ENCODE measurements around the gene PER1. TPM values are rescaled to one million over a fixed set of nuclear protein-coding genes. Genes with fewer than 3 reads are reported as not detected.

Gene PER1
- total and polyA plus RNA-seq, 2 of the 13 experiments (the other 11 are each of a cell fraction or from before 2014, with no cell fraction given), result 2.6 to 3.6 TPM

- TF ChIP-seq ZNF766 (CRISPR knock-in tag; IDR thresholded peaks at IDR 0.05; ENCODE audit: borderline replicate concordance) (peak; percentile 28; the same call in 1 of the 2 replicates), POLR2AphosphoS2 (IDR thresholded peaks at IDR 0.05; ENCODE audit: low read depth, low read length) (no peak), TBX2 (CRISPR knock-in tag; IDR thresholded peaks at IDR 0.05; ENCODE audit: borderline replicate concordance) (peak; percentile 44; the same call in 1 of the 2 replicates), ZNF574 (CRISPR knock-in tag; IDR thresholded peaks at IDR 0.05) (0 out of 2 replicates have a peak, but pooled peaks have one; percentile 28), SIX1 (CRISPR knock-in tag; IDR thresholded peaks at IDR 0.05; ENCODE audit: borderline replicate concordance) (no peak; the same call in 1 of the 2 replicates), E2F2 (CRISPR knock-in tag; IDR thresholded peaks at IDR 0.05; ENCODE audit: borderline replicate concordance) (no peak), TARDBP (CRISPR knock-in tag; IDR thresholded peaks at IDR 0.05) (no peak; the same call in 1 of the 2 replicates), SNAPC5 (CRISPR knock-in tag; IDR thresholded peaks at IDR 0.05; ENCODE audit: borderline replicate concordance) (0 out of 2 replicates have a peak, but pooled peaks have one; percentile 37), ASH2L (IDR thresholded peaks at IDR 0.05; ENCODE audit: insufficient read length, low read depth, low read length) (peak; percentile 63), STAT5B (CRISPR knock-in tag; IDR thresholded peaks at IDR 0.05) (no peak), REPIN1 (CRISPR knock-in tag; IDR thresholded peaks at IDR 0.05; ENCODE audit: borderline replicate concordance, low read depth) (no peak), ZNF841 (CRISPR knock-in tag; IDR thresholded peaks at IDR 0.05; ENCODE audit: borderline replicate concordance) (no peak), ZNF282 (IDR thresholded peaks at IDR 0.05; ENCODE audit: partially characterized antibody) (no peak), ZSCAN20 (CRISPR knock-in tag; IDR thresholded peaks at IDR 0.05; ENCODE audit: borderline replicate concordance) (no peak; the same call in 1 of the 2 replicates), ZNF564 (CRISPR knock-in tag; IDR thresholded peaks at IDR 0.05) (no peak), ZKSCAN1 (IDR thresholded peaks at IDR 0.05; ENCODE audit: low read length) (no peak), SCMH1 (CRISPR knock-in tag; IDR thresholded peaks at IDR 0.05; ENCODE audit: borderline replicate concordance) (no peak), RBFOX2 (IDR thresholded peaks at IDR 0.05; ENCODE audit: low read depth, low read length) (no peak), ZNF749 (CRISPR knock-in tag; IDR thresholded peaks at IDR 0.05; ENCODE audit: borderline replicate concordance) (no peak), ZNF709 (CRISPR knock-in tag; IDR thresholded peaks at IDR 0.05) (no peak), TFE3 (CRISPR knock-in tag; IDR thresholded peaks at IDR 0.05) (no peak), ZNF12 (CRISPR knock-in tag; IDR thresholded peaks at IDR 0.05) (no peak), MTA3 (CRISPR knock-in tag; IDR thresholded peaks at IDR 0.05) (no peak), ZNF607 (CRISPR knock-in tag; IDR thresholded peaks at IDR 0.05; ENCODE audit: borderline replicate concordance) (peak; percentile 46; the same call in 1 of the 2 replicates), ZNF543 (CRISPR knock-in tag; IDR thresholded peaks at IDR 0.05) (no peak)
Observed at GRCh38 chr17:8118769-8119580, 33.2 kb downstream of the PER1 start (continued).

All from HepG2 (cell line).